Vagina (tissue), 2 donors: Measurements from ENCODE around the gene HMCN2.

ENCODE experiments used
- CTCF ChIP-seq, 3 experiments: fragments of 450-650 bp in 2 of 3; fragments of 200-600 bp in 1 of 3; sonication (generic) in 1 of 3; IDR thresholded peaks; one replicate each; pipeline ENCODE4 v1.5.1; 2017 to 2019; ENCODE audit warnings: antibody characterized with exemption in 3 of 3, mild to moderate bottlenecking in 2 of 3, moderate library complexity in 2 of 3
- POLR2A ChIP-seq, 2 donors: fragments of 450-650 bp; IDR thresholded peaks; one replicate each; pipeline ENCODE4 v1.6.1; 2017; ENCODE audit warnings: antibody characterized with exemption in 2 of 2, mild to moderate bottlenecking in 2 of 2, moderate library complexity in 2 of 2
- POLR2AphosphoS5 ChIP-seq, 2 donors: sonication (generic); formaldehyde crosslinking; IDR thresholded peaks; one replicate each; pipeline ENCODE4 v1.9.0; 2017; ENCODE audit warnings: antibody characterized with exemption in 2 of 2, mild to moderate bottlenecking in 2 of 2, low read depth in 1 of 2; ENCODE audit not compliant: insufficient read depth in 1 of 2

- TF ChIP-seq CTCF (IDR thresholded peaks at IDR 0.05): no peak
- no peak for TF ChIP-seq POLR2AphosphoS5 (IDR thresholded peaks at IDR 0.05; ENCODE audit: insufficient read depth in 1 of 2, low read depth in 1 of 2)
- TF ChIP-seq POLR2A (IDR thresholded peaks at IDR 0.05): no peak
Measured at GRCh38 chr9:130242270-130243014, 23.1 kb upstream of the HMCN2 start.
